Limb (tissue), 2 donors: Measurements from ENCODE around the gene JMJD1C.

Experiments used
- DNase-seq, 2 donors: peaks; one replicate each; pipeline ENCODE4 v3.0.0-alpha.2; 2016; ENCODE audit errors: extremely low spot score in 2 of 2

The JMJD1C gene

DNA sequence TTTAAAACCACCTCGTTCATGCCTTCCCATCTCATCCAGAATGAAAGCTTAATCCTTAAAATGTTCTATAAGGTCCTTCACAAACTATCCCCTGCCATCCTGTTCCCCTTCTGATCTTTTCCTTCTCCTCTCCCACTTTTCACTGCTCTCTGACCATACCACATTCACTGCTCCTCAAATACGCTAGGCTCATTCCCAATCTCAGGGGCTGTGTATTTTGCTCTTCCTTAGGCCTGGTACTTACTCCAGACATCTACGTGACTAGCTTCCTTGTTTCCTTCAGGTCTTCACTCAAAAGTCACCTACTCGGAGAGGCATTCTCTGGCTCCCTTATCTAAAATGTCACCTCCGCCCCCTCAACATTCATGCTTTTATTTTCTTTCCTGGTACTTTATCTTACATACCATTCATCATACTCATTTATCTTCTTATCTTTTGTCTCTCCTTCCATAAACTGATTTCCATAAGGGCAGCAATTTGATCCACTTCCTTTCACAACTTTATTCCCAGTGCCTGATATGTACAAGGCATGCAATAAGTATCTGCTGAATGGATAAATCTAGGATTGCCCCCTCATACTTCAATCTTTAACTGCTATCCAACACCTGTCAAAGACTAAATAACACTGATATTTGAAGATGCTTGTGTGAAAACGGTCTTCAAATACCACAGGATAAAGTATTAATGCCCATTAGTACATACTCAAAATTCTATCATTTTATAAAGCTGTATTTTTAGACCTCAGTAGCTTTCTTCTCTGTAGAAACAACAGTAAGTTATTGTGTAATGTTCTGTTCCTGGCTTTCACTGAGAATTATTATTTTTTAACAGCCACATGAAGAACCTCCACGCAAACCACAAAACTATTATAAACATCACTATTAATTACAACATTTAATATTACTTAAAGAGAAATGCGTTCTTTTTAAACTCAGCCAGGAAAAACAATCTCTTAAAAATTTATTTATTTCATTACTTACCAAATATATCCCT lies 27.0 kb downstream of the JMJD1C start:
- DNase-seq, result no peak

DNA sequence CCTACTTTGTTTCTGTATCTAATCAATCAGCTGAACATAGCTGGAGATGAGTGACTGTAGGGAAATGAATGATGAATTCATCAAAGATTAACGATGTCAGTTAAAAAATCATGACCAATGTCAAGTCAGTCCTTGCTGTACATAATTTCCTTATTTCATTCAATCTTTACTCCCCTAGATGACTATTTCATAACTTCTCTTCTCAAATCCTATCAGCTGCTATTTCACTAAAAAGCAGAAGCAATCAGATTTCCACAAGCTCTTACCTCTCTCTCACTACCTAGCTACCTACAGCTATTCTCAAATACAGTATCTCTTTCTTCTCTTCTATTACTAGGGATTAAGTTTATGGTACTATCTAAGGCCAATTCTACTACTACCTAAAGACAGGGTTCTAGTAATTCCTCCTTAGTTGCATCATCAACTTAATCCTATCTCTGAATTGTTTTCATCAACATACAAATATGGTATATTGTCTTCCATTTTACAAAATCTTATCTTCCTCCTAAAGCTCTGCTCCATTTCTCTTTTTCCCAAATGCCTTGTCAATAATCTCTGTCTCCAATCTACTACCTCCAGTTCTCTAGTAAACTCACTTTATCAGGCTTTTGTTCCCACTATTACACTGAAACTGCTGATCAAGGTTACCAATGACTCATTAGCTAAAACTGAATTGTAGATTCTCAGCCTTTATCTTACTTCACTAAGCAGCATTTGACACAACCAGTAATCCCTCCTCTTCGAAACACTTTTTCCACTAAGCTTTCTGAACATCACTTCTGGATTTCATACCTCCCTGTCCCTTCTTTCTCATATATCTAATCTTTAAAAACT lies 28.4 kb downstream of the JMJD1C start:
- DNase-seq, result no peak

- no peak for DNase-seq
Measured at GRCh38 chr10:63436225-63436624, 29.6 kb downstream of the JMJD1C start.

DNA sequence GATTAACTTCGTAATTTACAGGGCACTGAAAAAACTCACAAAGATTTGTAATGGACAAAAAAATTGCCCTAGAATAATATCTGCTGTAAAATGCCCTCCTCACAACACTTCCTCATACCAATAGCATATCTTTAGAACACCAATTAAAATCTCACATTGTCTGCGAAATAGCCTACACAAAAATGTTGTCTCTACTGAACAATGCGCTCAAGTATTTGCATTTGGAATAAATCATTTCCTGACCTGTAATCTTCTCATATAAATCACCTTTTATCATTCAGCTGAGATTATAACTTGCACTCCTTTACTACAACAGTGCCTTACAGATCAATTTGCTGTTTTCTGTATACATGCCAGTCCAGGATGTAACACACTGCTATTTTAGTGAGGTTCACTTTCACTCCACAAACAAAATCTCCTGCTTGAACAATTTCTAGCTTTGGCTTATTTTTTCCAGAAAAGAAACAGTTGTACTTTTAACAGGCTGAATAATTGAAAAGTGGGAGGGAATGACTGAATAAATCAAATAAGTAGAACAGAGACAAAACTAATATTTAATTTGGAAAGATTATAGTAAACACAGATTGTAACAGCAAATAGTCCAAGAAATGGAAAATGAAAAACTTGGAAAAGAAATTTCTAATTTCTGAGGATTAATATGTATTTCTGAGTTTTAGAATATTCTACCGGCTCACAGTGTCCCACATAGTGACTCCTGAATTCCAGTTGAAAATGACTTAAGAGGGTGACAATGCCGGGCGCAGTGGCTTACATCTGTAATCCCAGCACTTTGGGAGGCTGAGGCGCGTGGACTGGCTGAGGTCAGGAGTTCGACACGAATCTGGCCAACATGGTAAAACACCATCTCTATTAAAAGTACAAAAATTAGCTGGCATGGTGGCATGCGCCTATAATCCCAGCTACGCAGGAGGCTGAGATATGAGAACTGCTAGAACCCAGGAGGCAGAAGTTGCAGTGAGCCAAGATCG lies 30.6 kb downstream of the JMJD1C start:
- no peak for DNase-seq

DNA sequence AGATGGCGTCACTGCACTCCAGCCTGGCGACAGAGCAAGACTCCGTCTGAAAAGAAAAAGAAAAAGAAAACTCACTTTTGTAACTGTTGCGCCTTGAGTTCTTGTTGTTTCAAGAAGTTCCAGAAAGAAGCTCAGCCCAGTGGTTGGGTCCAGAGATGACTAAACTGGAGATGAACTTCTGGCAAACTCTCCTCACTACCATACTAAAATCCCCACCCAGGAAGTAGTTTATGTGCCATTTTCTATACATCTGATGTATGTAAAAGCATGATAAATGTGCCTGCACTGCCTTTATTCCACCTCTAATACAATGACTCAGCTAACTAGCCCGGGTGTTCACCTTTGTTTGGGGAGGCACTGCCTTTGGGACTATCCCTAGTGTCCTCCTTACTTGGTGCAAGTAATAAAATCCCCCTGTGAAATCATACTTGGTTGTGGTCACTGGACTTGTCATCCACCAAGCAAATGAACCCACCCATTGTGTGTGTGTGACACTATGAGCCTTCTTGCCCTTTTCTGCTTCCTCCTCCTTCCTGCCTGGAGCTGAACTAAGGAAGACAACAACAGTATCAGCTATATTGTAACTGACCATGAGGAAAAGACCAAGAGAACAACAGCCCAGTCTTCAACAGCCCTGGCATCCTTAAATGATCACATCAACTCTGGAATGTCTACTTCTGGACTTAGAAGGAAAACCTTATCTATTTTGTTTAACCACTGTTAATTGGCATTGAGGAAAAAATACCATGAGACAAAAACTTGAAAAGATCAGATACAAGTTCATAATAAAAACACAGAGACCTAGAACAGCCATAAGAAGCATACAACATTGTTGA lies 33.6 kb downstream of the JMJD1C start:
- no peak for DNase-seq

DNA sequence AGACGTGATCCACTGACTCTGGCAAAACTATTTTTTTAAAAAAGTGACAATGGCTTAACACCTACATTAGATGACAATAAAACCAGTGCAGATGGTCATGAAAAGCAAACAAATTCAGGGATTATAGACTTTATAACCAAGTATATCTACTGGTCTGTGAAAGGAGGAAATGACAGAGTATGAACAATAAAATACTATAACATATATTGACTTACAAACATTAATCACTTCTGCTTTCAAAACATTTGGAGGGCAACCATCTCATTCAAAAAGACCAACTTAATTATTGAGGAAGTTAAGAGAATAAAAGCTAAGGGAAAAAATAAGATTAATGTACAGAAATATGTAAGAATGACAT lies 34.8 kb downstream of the JMJD1C start:
- DNase-seq, result no peak

DNA sequence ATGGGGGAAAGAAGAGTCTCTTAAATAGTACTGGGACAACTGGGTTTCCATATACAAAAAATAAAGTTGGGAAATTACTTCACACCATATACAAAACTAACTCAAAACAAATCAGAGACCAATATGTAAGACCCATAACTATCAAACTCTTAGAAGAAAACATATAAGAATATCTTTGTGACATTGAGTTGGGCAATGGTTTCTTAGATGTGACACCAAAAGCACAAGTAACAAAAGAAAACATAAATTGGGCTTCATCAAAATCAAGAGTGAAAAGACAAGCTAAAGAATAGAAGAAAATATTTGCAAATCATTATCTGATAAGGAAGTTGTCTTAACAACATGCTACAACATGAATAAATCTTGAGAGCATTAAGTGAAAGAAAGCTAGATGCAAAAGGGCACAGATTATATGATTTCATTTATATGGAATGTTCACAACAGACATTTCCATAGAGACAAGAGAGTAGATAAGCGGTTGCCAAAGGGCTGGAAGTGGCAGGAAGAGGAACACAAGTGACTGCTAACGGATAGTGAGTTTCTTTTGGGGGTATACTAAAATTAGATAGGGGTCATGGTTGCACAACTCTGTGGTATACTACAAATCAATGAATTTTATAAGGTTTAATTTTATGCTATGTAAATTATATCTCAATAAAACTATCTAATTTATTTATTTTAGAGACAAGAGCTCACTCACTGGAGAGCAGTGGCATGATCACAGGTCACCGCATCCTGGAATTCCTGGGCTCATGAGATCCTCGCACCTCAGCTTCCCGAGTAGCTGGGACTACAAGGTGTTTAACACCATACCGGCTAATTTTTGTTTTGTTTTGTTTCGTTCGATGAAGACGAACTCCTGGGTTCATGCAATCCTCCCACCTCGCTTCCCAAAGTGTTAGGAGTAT lies 35.4 kb downstream of the JMJD1C start:
- DNase-seq, result peak in 1 of 2 donors; percentile 15

DNA sequence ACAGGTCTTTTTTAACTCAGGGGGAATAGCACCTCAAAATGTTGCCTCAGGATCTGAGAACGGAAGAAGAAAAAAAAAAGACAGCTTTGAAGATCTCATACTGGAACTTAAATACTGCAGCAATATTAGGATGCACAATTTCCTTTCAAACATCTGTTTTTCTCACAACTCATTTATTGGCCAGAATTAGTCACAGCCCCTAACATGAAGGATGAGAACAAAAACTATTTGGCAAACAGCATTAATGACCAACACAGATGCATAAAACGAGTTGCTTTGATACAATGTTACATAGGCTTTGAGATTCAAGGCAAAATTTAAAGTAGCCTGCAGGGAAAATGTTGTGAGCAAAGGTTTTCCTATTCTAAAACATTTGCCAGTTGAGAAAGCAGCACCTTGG lies 36.5 kb downstream of the JMJD1C start:
- peak in 1 of 2 donors; percentile 71 for DNase-seq

- no peak for DNase-seq
Measured at GRCh38 chr10:63427013-63427412, 38.8 kb downstream of the JMJD1C start.

DNA sequence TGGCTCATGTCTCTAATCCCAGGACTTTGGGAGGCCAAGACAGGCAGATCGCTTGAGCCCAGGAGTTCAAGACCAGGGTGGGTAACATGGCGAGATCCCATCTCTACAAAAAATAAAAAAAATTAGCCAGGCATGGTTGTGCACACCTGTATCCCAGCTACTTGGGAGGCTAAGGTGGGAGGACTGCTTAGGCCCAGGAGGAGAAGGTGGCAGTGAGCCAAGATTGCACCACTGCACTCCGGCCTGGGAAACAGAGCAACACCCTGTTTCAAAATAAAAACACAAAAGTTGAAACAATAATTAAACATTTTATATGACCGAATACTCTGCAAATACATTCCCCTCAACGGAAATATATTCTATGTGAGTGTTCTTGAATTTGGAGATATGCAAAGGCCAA lies 40.3 kb downstream of the JMJD1C start:
- no peak for DNase-seq

GRCh38 chr10:63424576-63424975 lies 41.2 kb downstream of the JMJD1C start:
- DNase-seq, result no peak

- no peak for DNase-seq
Measured at GRCh38 chr10:63423494-63423893, 42.3 kb downstream of the JMJD1C start.

DNA sequence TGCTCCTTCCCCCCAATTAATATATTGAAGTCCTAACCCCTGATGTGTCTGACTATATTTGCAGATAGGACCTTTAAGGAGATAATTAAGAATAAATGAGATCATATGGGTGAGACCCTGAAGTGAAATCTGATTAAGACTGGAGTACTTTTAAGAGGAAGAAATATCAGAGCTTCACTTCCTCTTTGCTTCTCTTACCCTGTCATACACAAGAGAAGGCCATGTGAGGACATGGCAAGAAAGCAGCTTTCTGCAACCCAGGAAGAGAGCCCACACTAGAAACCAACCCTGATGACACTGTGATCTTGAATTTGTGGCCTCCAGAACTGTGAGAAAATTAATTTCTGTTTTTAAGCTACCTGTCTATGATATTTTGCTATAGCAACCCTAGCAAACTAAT lies 44.2 kb downstream of the JMJD1C start:
- DNase-seq, result no peak

GRCh38 chr10:63416376-63416775 lies 49.4 kb downstream of the JMJD1C start:
- peak in 1 of 2 donors; percentile 61 for DNase-seq

GRCh38 chr10:63415640-63416244 lies 50.0 kb downstream of the JMJD1C start:
- no peak for DNase-seq

DNA sequence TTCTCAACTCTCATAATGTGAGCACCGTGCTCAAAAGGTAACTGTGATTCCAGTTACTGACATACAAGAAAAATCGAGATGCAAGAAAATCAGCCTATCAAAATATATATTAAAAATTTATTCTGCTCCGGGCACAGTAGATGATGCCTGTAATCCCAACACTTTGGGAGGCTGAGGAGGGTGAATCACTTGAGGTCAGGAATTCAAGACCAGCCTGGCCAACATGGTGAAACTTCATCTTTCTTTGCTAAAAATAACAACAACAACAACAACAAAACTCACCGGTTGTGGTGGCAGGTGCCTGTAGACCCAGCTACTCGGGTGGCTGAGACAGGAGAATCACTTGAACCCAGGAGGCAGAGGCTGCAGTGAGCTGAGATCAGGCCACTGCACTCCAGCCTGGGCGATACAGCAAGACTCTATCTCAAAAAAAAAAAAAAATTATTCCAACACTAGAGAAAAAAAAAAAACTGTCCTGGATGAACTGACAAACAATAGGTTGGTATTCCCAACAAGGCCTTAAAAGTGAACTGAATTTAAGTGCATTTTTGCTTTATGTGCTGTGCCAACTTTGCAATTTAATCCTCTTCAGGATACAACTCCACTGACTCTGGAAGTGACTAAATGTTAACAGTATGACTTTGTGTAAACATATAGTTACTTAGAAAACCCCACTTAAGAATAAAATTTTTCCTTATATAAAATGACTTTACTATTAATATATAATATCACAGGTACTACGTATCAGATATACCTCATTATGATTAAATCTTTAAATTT lies 51.1 kb downstream of the JMJD1C start:
- no peak for DNase-seq

DNA sequence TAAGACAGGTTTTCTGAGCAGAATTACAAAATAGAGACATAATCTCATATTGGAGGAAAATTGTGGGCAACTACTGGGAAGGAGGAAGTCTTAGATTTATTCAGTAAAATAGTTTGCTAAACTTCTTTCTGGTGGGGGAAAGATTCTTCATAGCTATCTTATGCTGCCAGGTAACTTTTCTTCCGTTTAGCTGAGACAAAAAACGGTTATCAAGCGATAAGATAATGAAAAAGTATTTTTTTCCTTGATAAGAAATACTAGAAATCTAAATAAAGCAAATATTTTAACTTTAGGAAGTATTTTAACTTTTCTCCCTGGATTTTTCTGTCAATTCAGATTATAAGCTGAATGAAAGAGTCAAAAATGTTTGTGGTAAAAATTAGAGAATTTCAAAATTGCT lies 52.3 kb downstream of the JMJD1C start:
- no peak for DNase-seq

DNA sequence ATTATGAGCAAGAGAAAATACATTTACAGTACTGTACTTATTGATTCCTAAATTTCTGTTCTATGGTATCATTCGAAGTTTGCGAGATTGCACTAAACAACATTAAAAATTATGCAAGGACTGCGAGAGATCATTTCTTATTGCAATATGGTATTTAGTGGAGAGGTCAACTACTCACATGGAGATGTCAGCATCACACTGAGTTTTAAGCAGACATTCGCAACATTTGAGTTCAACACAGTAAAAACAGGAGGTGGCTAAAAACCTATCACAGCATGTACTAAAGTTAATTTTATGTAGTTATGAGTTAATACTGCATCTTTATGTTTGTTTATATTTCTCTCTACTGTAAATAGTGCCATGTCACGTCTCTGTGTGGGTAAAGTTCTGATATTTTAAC lies 53.5 kb downstream of the JMJD1C start:
- DNase-seq, result no peak
